ENCODE results near the gene NRG3. TPM values are rescaled to one million over a fixed set of nuclear protein-coding genes. Genes with fewer than 3 reads are reported as not detected.

NRG3 gene
- polyA plus RNA-seq, 2 donors = 0.01 to 0.04 TPM

DNA sequence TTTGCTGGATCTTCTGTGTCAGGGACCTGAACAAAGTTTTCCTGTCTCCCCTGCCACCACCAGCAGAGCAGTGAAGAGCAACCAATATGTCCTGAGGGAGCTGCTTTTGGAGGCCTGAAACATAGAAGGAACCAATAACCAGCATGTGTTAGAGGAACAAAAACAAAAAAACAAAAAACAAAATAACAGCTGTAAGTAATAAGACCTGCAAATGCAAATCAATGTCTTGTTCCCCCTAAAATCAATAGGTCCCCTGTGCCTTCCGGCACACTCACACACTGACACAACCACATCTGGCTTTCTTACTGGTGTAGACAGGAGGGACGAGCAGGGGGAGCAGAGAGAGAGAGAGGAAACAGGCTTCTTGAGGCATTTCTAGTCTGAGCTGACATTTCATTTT is 94.1 kb downstream of the NRG3 start:
- no peaks in the 10 kb centered on the region for H3K9me3 ChIP-seq (ENCODE audit: control insufficient read depth in 2 of 2, insufficient read depth in 1 of 2, low read depth in 1 of 2, low read length in 1 of 2)
- no peak overlapping the region for H3K27ac ChIP-seq (ENCODE audit: low read depth in 2 of 2, low read length in 1 of 2)
- H3K4me1 ChIP-seq (ENCODE audit: control insufficient read depth in 2 of 2, insufficient read depth in 2 of 2, low read length in 1 of 2) = no peaks in the 10 kb centered on the region
- no peaks in the 10 kb centered on the region for H3K36me3 ChIP-seq (ENCODE audit: control insufficient read depth in 2 of 2, insufficient read depth in 2 of 2, low read length in 1 of 2)
- 71 to 76% methylated on average over 2 of the region's 2 CpGs for WGBS, 2 donors
- H3K4me3 ChIP-seq (ENCODE audit: low read depth in 1 of 2, low read length in 2 of 2) = no peak overlapping the region
- H3K27me3 ChIP-seq (ENCODE audit: control insufficient read depth in 1 of 2, insufficient read depth in 2 of 2, low read length in 2 of 2) = no peaks in the 10 kb centered on the region

- 62 to 66% methylated on average over 2 of the region's 2 CpGs for WGBS, 2 donors
- Histone ChIP-seq H3K4me1 (ENCODE audit: control insufficient read depth in 2 of 2, insufficient read depth in 2 of 2, low read length in 1 of 2) (no peaks in the 10 kb centered on the region), H3K9me3 (ENCODE audit: control insufficient read depth in 2 of 2, insufficient read depth in 1 of 2, low read depth in 1 of 2, low read length in 1 of 2) (no peaks in the 10 kb centered on the region), H3K4me3 (ENCODE audit: low read depth in 1 of 2, low read length in 2 of 2) (no peak overlapping the region), H3K27me3 (ENCODE audit: control insufficient read depth in 1 of 2, insufficient read depth in 2 of 2, low read length in 2 of 2) (no peaks in the 10 kb centered on the region), H3K36me3 (ENCODE audit: control insufficient read depth in 2 of 2, insufficient read depth in 2 of 2, low read length in 1 of 2) (no peaks in the 10 kb centered on the region), H3K27ac (ENCODE audit: low read depth in 2 of 2, low read length in 1 of 2) (no peak overlapping the region)
These were observed 103.2 kb downstream of the NRG3 start for GRCh38 chr10:81978238-81978637.

- 96 to 97% methylated on average over 1 of the region's 1 CpG for WGBS, 2 donors
- Histone ChIP-seq H3K4me1 (ENCODE audit: control insufficient read depth in 2 of 2, insufficient read depth in 2 of 2, low read length in 1 of 2) (no peaks in the 10 kb centered on the region), H3K9me3 (ENCODE audit: control insufficient read depth in 2 of 2, insufficient read depth in 1 of 2, low read depth in 1 of 2, low read length in 1 of 2) (no peaks in the 10 kb centered on the region), H3K4me3 (ENCODE audit: low read depth in 1 of 2, low read length in 2 of 2) (no peak overlapping the region), H3K27ac (ENCODE audit: low read depth in 2 of 2, low read length in 1 of 2) (no peak overlapping the region), H3K27me3 (ENCODE audit: control insufficient read depth in 1 of 2, insufficient read depth in 2 of 2, low read length in 2 of 2) (no peaks in the 10 kb centered on the region), H3K36me3 (ENCODE audit: control insufficient read depth in 2 of 2, insufficient read depth in 2 of 2, low read length in 1 of 2) (no peaks in the 10 kb centered on the region)
These were observed 106.7 kb downstream of the NRG3 start for GRCh38 chr10:81981724-81982123.

DNA sequence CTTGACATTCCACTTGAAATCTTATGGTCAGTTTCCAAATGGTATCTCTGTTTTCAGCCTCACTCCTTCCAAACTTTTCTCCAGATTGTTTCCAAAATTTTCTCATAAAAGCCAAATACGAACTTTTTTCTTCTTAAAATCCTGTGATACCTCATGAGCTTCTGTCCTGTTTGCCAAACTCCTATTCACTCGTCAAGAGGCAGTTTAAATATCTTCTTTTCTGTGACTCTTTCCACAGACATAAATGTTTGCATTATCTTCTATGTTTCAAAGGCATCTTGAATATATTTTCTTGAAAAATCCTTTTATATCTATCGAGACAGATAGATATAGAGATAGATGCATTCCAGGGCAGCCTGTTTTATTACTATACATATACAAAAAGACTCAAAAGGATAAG is 109.4 kb downstream of the NRG3 start:
- H3K9me3 ChIP-seq (ENCODE audit: control insufficient read depth in 2 of 2, insufficient read depth in 1 of 2, low read depth in 1 of 2, low read length in 1 of 2) = no peaks in the 10 kb centered on the region
- H3K36me3 ChIP-seq (ENCODE audit: control insufficient read depth in 2 of 2, insufficient read depth in 2 of 2, low read length in 1 of 2) = no peaks in the 10 kb centered on the region
- H3K4me1 ChIP-seq (ENCODE audit: control insufficient read depth in 2 of 2, insufficient read depth in 2 of 2, low read length in 1 of 2) = no peaks in the 10 kb centered on the region
- H3K4me3 ChIP-seq (ENCODE audit: low read depth in 1 of 2, low read length in 2 of 2) = no peak overlapping the region
- WGBS, 2 donors = 64 to 66% methylated on average over 3 of the region's 3 CpGs
- H3K27me3 ChIP-seq (ENCODE audit: control insufficient read depth in 1 of 2, insufficient read depth in 2 of 2, low read length in 2 of 2) = no peaks in the 10 kb centered on the region
- H3K27ac ChIP-seq (ENCODE audit: low read depth in 2 of 2, low read length in 1 of 2) = no peak overlapping the region

- no peak overlapping the region for H3K4me3 ChIP-seq (ENCODE audit: low read depth in 1 of 2, low read length in 2 of 2)
- no peak overlapping the region for H3K27ac ChIP-seq (ENCODE audit: low read depth in 2 of 2, low read length in 1 of 2)
- no peaks in the 10 kb centered on the region for H3K9me3 ChIP-seq (ENCODE audit: control insufficient read depth in 2 of 2, insufficient read depth in 1 of 2, low read depth in 1 of 2, low read length in 1 of 2)
- no peaks in the 10 kb centered on the region for H3K27me3 ChIP-seq (ENCODE audit: control insufficient read depth in 1 of 2, insufficient read depth in 2 of 2, low read length in 2 of 2)
- WGBS, 2 donors = 41 to 51% methylated on average over 3 of the region's 3 CpGs
- no peaks in the 10 kb centered on the region for H3K36me3 ChIP-seq (ENCODE audit: control insufficient read depth in 2 of 2, insufficient read depth in 2 of 2, low read length in 1 of 2)
- H3K4me1 ChIP-seq (ENCODE audit: control insufficient read depth in 2 of 2, insufficient read depth in 2 of 2, low read length in 1 of 2) = no peaks in the 10 kb centered on the region
These were observed 120.3 kb downstream of the NRG3 start for GRCh38 chr10:81995254-81995653.

DNA sequence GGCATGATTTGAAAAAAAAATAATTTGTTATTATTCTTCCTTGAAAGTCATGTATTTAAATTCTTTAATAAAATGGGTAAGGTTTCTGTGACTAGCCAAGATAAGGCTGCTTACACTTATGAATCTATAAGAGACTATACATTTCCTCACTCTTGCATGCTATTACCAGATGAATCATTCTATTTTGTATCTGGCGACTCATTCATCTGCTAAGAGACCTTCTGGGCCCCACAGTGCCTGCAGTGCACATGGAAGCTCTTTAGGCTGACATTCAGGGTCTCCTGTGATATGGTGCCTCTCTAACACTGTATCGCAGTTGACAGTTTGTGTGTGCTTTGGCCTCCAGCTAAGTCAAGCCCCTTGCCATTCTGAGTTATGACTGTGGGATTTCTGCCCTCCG is 121.9 kb downstream of the NRG3 start:
- Histone ChIP-seq H3K27me3 (ENCODE audit: control insufficient read depth in 1 of 2, insufficient read depth in 2 of 2, low read length in 2 of 2) (no peaks in the 10 kb centered on the region), H3K4me3 (ENCODE audit: low read depth in 1 of 2, low read length in 2 of 2) (no peak overlapping the region), H3K4me1 (ENCODE audit: control insufficient read depth in 2 of 2, insufficient read depth in 2 of 2, low read length in 1 of 2) (no peaks in the 10 kb centered on the region), H3K9me3 (ENCODE audit: control insufficient read depth in 2 of 2, insufficient read depth in 1 of 2, low read depth in 1 of 2, low read length in 1 of 2) (no peaks in the 10 kb centered on the region), H3K36me3 (ENCODE audit: control insufficient read depth in 2 of 2, insufficient read depth in 2 of 2, low read length in 1 of 2) (no peaks in the 10 kb centered on the region), H3K27ac (ENCODE audit: low read depth in 2 of 2, low read length in 1 of 2) (no peak overlapping the region)
- WGBS, 2 donors = 82 to 91% methylated on average over 3 of the region's 3 CpGs

- Histone ChIP-seq H3K4me3 (ENCODE audit: low read depth in 1 of 2, low read length in 2 of 2) (no peak overlapping the region), H3K27ac (ENCODE audit: low read depth in 2 of 2, low read length in 1 of 2) (no peak overlapping the region), H3K9me3 (ENCODE audit: control insufficient read depth in 2 of 2, insufficient read depth in 1 of 2, low read depth in 1 of 2, low read length in 1 of 2) (no peaks in the 10 kb centered on the region), H3K4me1 (ENCODE audit: control insufficient read depth in 2 of 2, insufficient read depth in 2 of 2, low read length in 1 of 2) (no peaks in the 10 kb centered on the region), H3K27me3 (ENCODE audit: control insufficient read depth in 1 of 2, insufficient read depth in 2 of 2, low read length in 2 of 2) (no peaks in the 10 kb centered on the region), H3K36me3 (ENCODE audit: control insufficient read depth in 2 of 2, insufficient read depth in 2 of 2, low read length in 1 of 2) (no peaks in the 10 kb centered on the region)
- 42 to 57% methylated on average over 4 of the region's 4 CpGs for WGBS, 2 donors
These were observed 146.0 kb downstream of the NRG3 start for GRCh38 chr10:82020999-82021398.

DNA sequence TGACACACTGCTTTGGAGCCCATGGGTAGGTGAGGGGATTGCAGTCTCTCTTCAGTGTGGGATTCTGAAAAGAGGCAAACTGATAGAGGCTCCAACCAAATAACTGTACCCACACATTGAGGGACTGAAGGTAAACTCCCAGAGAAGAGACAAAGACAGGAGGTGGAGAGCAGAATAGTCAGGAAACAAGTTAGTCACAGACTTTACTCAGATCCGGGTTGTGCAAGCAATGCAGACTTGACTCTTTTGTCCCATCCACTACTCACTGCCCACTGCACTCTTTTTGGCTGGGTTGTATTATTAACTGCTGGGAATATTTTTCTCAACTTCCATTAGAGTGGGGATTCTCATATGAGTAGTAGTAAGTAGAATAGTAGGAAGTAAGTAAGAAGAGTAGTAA is 152.7 kb downstream of the NRG3 start:
- WGBS, 2 donors = 71 to 77% methylated on average over 1 of the region's 1 CpG
- Histone ChIP-seq H3K27ac (ENCODE audit: low read depth in 2 of 2, low read length in 1 of 2) (no peak overlapping the region), H3K27me3 (ENCODE audit: control insufficient read depth in 1 of 2, insufficient read depth in 2 of 2, low read length in 2 of 2) (no peaks in the 10 kb centered on the region)

DNA sequence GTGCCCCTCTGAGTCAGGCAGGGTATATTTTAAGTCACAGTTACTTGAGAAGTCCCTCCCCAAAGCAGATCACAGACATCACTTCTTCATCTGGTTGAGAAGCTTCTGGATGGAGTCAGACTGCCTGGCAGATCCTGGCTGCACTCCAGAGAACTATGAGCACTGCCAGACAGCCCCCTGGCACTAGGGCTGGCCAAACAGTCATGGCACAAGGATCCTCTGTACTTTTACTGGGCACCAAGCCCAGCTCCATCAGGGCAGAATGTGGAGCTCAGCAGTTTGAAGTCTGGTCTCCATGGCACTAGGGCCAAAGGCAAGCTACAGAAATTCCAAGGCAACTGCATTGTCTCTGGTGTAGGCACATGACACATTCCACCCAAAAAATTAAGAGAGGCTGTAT is 162.1 kb downstream of the NRG3 start:
- no peaks in the 10 kb centered on the region for H3K27me3 ChIP-seq (ENCODE audit: control insufficient read depth in 1 of 2, insufficient read depth in 2 of 2, low read length in 2 of 2)
- H3K27ac ChIP-seq (ENCODE audit: low read depth in 2 of 2, low read length in 1 of 2) = no peak overlapping the region
- H3K4me1 ChIP-seq (ENCODE audit: control insufficient read depth in 2 of 2, insufficient read depth in 2 of 2, low read length in 1 of 2) = no peaks in the 10 kb centered on the region
- no peak overlapping the region for H3K4me3 ChIP-seq (ENCODE audit: low read depth in 1 of 2, low read length in 2 of 2)
- no peaks in the 10 kb centered on the region for H3K36me3 ChIP-seq (ENCODE audit: control insufficient read depth in 2 of 2, insufficient read depth in 2 of 2, low read length in 1 of 2)
- H3K9me3 ChIP-seq (ENCODE audit: control insufficient read depth in 2 of 2, insufficient read depth in 1 of 2, low read depth in 1 of 2, low read length in 1 of 2) = peaks cover 0 to 2% of the 10 kb centered on the region in 2 donors

More for the DNA sequence above, 152.7 kb downstream of the NRG3 start:
- Histone ChIP-seq H3K4me3 (ENCODE audit: low read depth in 1 of 2, low read length in 2 of 2) (no peak overlapping the region), H3K4me1 (ENCODE audit: control insufficient read depth in 2 of 2, insufficient read depth in 2 of 2, low read length in 1 of 2) (no peaks in the 10 kb centered on the region), H3K36me3 (ENCODE audit: control insufficient read depth in 2 of 2, insufficient read depth in 2 of 2, low read length in 1 of 2) (no peaks in the 10 kb centered on the region), H3K9me3 (ENCODE audit: control insufficient read depth in 2 of 2, insufficient read depth in 1 of 2, low read depth in 1 of 2, low read length in 1 of 2) (no peaks in the 10 kb centered on the region)

- Histone ChIP-seq H3K36me3 (ENCODE audit: control insufficient read depth in 2 of 2, insufficient read depth in 2 of 2, low read length in 1 of 2) (no peaks in the 10 kb centered on the region), H3K4me1 (ENCODE audit: control insufficient read depth in 2 of 2, insufficient read depth in 2 of 2, low read length in 1 of 2) (no peaks in the 10 kb centered on the region), H3K27me3 (ENCODE audit: control insufficient read depth in 1 of 2, insufficient read depth in 2 of 2, low read length in 2 of 2) (no peaks in the 10 kb centered on the region), H3K27ac (ENCODE audit: low read depth in 2 of 2, low read length in 1 of 2) (no peak overlapping the region), H3K4me3 (ENCODE audit: low read depth in 1 of 2, low read length in 2 of 2) (no peak overlapping the region), H3K9me3 (ENCODE audit: control insufficient read depth in 2 of 2, insufficient read depth in 1 of 2, low read depth in 1 of 2, low read length in 1 of 2) (peaks cover 0 to 2% of the 10 kb centered on the region in 2 donors)
These were observed 163.6 kb downstream of the NRG3 start for GRCh38 chr10:82038587-82038986.

Measured in esophagus (tissue), 2 donors.